IMR-90 (cell line): ENCODE data around the gene LAMA2. TPM values are rescaled to one million over a fixed set of nuclear protein-coding genes. Genes with fewer than 3 reads are reported as not detected.

Source experiments
- ATAC-seq: fragments of 200-7000 bp; cut with Tn5 transposase; 2 replicates; pipeline ENCODE4 v1.9.1; 2020; ENCODE audit warnings: low read depth, mild to moderate bottlenecking, moderate library complexity
- BruUV-seq: library from RNA; stranded (reverse); fragments of 400-500 nt; replicated peaks from 2 replicates; lab custom pipeline; 2021; lab: Mats Ljungman, UMichigan
- CTCF ChIA-PET: fragments of 300-600 bp; formaldehyde crosslinking; extraction: SDS; loops from one replicate; lab custom pipeline; 2021; ENCODE audit warnings: antibody characterized with exemption; lab: Yijun Ruan, JAX
- POLR2A ChIA-PET: fragments of 300-600 bp; sonication (Branson Sonifier 250); formaldehyde crosslinking; loops from one replicate; lab custom pipeline; 2022; ENCODE audit warnings: antibody characterized with exemption; ENCODE audit not compliant: unreplicated experiment; lab: Charles Lee
- DNase-seq: peaks from one replicate; pipeline ENCODE4 v3.0.0; 2013
- H2AFZ ChIP-seq: replicated peaks from 2 replicates; pipeline ENCODE3; 2013; ENCODE audit warnings: low read length, mild to moderate bottlenecking; ENCODE audit not compliant: poor library complexity
- H2AK5ac ChIP-seq: 2 replicates; pipeline ENCODE4 v1.6.1; 2013; ENCODE audit warnings: low read depth, low read length, inconsistent platforms
- H2AK9ac ChIP-seq: replicated peaks from 2 replicates; pipeline ENCODE3; 2013; ENCODE audit warnings: mild to moderate bottlenecking, low read depth, low read length, moderate library complexity; ENCODE audit not compliant: poor library complexity
- H2BK120ac ChIP-seq: 2 replicates; pipeline ENCODE4 v1.6.1; 2013; ENCODE audit warnings: low read depth, low read length, inconsistent platforms
- H2BK15ac ChIP-seq: 3 replicates; pipeline ENCODE4 v1.6.1; 2013; ENCODE audit warnings: low read depth, low read length, inconsistent platforms
- H2BK20ac ChIP-seq: 2 replicates; pipeline ENCODE4 v1.6.1; 2013; ENCODE audit warnings: low read depth, mild to moderate bottlenecking, inconsistent platforms, low read length, moderate library complexity
- H2BK5ac ChIP-seq: 2 replicates; pipeline ENCODE4 v1.6.1; 2013; ENCODE audit warnings: mild to moderate bottlenecking, low read depth, low read length, inconsistent platforms; ENCODE audit not compliant: poor library complexity, severe bottlenecking
- H3K14ac ChIP-seq: replicated peaks from 2 replicates; pipeline ENCODE4 v1.6.1; 2013; ENCODE audit warnings: low read depth, low read length, inconsistent platforms
- H3K18ac ChIP-seq: 2 replicates; pipeline ENCODE4 v1.6.1; 2013; ENCODE audit warnings: low read depth, low read length, control low read depth
- H3K23ac ChIP-seq: 2 replicates; pipeline ENCODE4 v1.6.1; 2013; ENCODE audit warnings: low read depth, low read length, inconsistent platforms
- H3K27ac ChIP-seq: 2 replicates; pipeline ENCODE4 v1.5.1; 2013; ENCODE audit warnings: mild to moderate bottlenecking, control low read depth, low read length; ENCODE audit not compliant: insufficient read depth
- H3K27me3 ChIP-seq: 2 replicates; pipeline ENCODE4 v1.6.1; 2013; ENCODE audit warnings: low read length; ENCODE audit not compliant: control insufficient read depth, insufficient read depth
- H3K36me3 ChIP-seq: 2 replicates; pipeline ENCODE4 v1.6.1; 2013; ENCODE audit warnings: low read length, mixed read lengths; ENCODE audit not compliant: control insufficient read depth, insufficient read depth
- H3K4ac ChIP-seq: 2 replicates; pipeline ENCODE4 v1.6.1; 2013; ENCODE audit warnings: low read depth, low read length, inconsistent platforms
- H3K4me1 ChIP-seq: 2 replicates; pipeline ENCODE4 v1.6.1; 2013; ENCODE audit warnings: low read length, mixed read lengths; ENCODE audit not compliant: control insufficient read depth, insufficient read depth
- H3K4me2 ChIP-seq: 2 replicates; pipeline ENCODE4 v1.6.1; 2013; ENCODE audit warnings: low read depth, mild to moderate bottlenecking, control low read depth, low read length, moderate library complexity
- H3K4me3 ChIP-seq: 2 replicates; pipeline ENCODE4 v1.5.1; 2013; ENCODE audit warnings: low read depth, mild to moderate bottlenecking, control low read depth, low read length, moderate library complexity; ENCODE audit not compliant: insufficient read depth
- H3K56ac ChIP-seq: 2 replicates; pipeline ENCODE4 v1.6.1; 2013; ENCODE audit warnings: low read length, inconsistent platforms; ENCODE audit not compliant: insufficient read depth; ENCODE audit errors: extremely low read depth
- H3K79me1 ChIP-seq, 2 experiments: 2 replicates each; pipeline ENCODE4 v1.6.1; 2013; ENCODE audit warnings: low read length in 2 of 2, inconsistent platforms in 1 of 2, low read depth in 1 of 2
- H3K9ac ChIP-seq: 2 replicates; pipeline ENCODE4 v1.6.1; 2013; ENCODE audit warnings: low read depth, low read length, control low read depth
- H3K9me1 ChIP-seq: 2 replicates; pipeline ENCODE4 v1.6.1; 2013; ENCODE audit warnings: low read length, inconsistent platforms; ENCODE audit not compliant: insufficient read depth
- H3K9me3 ChIP-seq: 2 replicates; pipeline ENCODE4 v1.6.1; 2013; ENCODE audit warnings: low read length; ENCODE audit not compliant: control insufficient read depth, insufficient read depth
- H4K20me1 ChIP-seq: 2 replicates; pipeline ENCODE4 v1.6.1; 2013; ENCODE audit warnings: low read length, inconsistent platforms; ENCODE audit not compliant: insufficient read depth
- H4K5ac ChIP-seq: 2 replicates; pipeline ENCODE4 v1.6.1; 2013; ENCODE audit warnings: mild to moderate bottlenecking, low read depth, low read length, control low read depth
- H4K8ac ChIP-seq, 2 experiments: 2 replicates each; pipeline ENCODE4 v1.6.1; 2013; ENCODE audit warnings: low read depth in 2 of 2, low read length in 2 of 2, control low read depth in 1 of 2, inconsistent platforms in 1 of 2
- H4K91ac ChIP-seq: 2 replicates; pipeline ENCODE4 v1.6.1; 2013; ENCODE audit warnings: low read depth, low read length, inconsistent platforms; ENCODE audit not compliant: insufficient read depth
- BHLHE40 ChIP-seq: fragments of 150-350 bp; IDR thresholded peaks from 2 replicates; pipeline ENCODE4 v1.6.1; 2016; ENCODE audit warnings: mild to moderate bottlenecking, low read depth, low read length
- CEBPB ChIP-seq: IDR thresholded peaks from 2 replicates; pipeline ENCODE4 v1.6.1; 2012; ENCODE audit warnings: low read depth, low read length, improper control_type of control experiment
- CHD1 ChIP-seq: IDR thresholded peaks from 2 replicates; pipeline ENCODE4 v1.6.1; 2012; ENCODE audit warnings: low read depth, low read length, improper control_type of control experiment
- CTCF ChIP-seq: conservative IDR thresholded peaks from 2 replicates; pipeline ENCODE4 v1.5.1; 2012; ENCODE audit warnings: mild to moderate bottlenecking, low read depth, low read length, improper control_type of control experiment
- ELK1 ChIP-seq: fragments of 150-350 bp; IDR thresholded peaks from 2 replicates; pipeline ENCODE4 v1.6.1; 2016; ENCODE audit warnings: low read depth, mild to moderate bottlenecking, low read length, moderate library complexity, borderline replicate concordance
- FOS ChIP-seq: fragments of 150-350 bp; IDR thresholded peaks from 2 replicates; pipeline ENCODE4 v1.6.1; 2016; ENCODE audit warnings: low read depth, low read length
- MAFK ChIP-seq: IDR thresholded peaks from 2 replicates; pipeline ENCODE4 v1.6.1; 2012; ENCODE audit warnings: low read depth, low read length, improper control_type of control experiment
- MAZ ChIP-seq: IDR thresholded peaks from 2 replicates; pipeline ENCODE4 v1.6.1; 2012; ENCODE audit warnings: low read depth, mild to moderate bottlenecking, low read length, improper control_type of control experiment, moderate library complexity, borderline replicate concordance
- MXI1 ChIP-seq: IDR thresholded peaks from 2 replicates; pipeline ENCODE4 v1.6.1; 2012; ENCODE audit warnings: low read depth, mild to moderate bottlenecking, low read length, moderate library complexity, borderline replicate concordance
- NFE2L2 ChIP-seq: fragments of 150-350 bp; IDR thresholded peaks from 2 replicates; pipeline ENCODE4 v1.6.1; 2016; ENCODE audit warnings: low read depth, mild to moderate bottlenecking, low read length
- POLR2A ChIP-seq: IDR thresholded peaks from 2 replicates; pipeline ENCODE4 v1.6.1; 2012; ENCODE audit warnings: mild to moderate bottlenecking, low read depth, low read length
- RAD21 ChIP-seq: IDR thresholded peaks from 2 replicates; pipeline ENCODE4 v1.6.1; 2012; ENCODE audit warnings: low read length, improper control_type of control experiment
- RCOR1 ChIP-seq: IDR thresholded peaks from 2 replicates; pipeline ENCODE4 v1.6.1; 2012; ENCODE audit warnings: mild to moderate bottlenecking, low read length, improper control_type of control experiment; ENCODE audit not compliant: insufficient replicate concordance
- RFX5 ChIP-seq: IDR thresholded peaks from 2 replicates; pipeline ENCODE4 v1.8.0; 2012; ENCODE audit warnings: low read depth, mild to moderate bottlenecking, low read length, moderate library complexity
- SMC3 ChIP-seq: fragments of 150-350 bp; IDR thresholded peaks from 2 replicates; pipeline ENCODE4 v1.6.1; 2016; ENCODE audit warnings: low read depth, mild to moderate bottlenecking, antibody characterized with exemption, low read length, moderate library complexity
- USF2 ChIP-seq: fragments of 150-350 bp; IDR thresholded peaks from 2 replicates; pipeline ENCODE4 v1.6.1; 2017; ENCODE audit warnings: mild to moderate bottlenecking, antibody characterized with exemption, low read length, low read depth
- WGBS, 2 experiments: methylation state at CpG; one replicate each; pipeline versions ENCODE4 v1.1.5 to v1.1.7; 2013; ENCODE audit warnings: missing lambda C conversion rate in 2 of 2; ENCODE audit not compliant: insufficient read length in 1 of 2; ENCODE audit errors: extremely low coverage in 2 of 2; 5-methylcytosine and 5-hydroxymethylcytosine counted together
- dilution Hi-C: fragments of 300-500 bp; cut with HindIII; formaldehyde crosslinking; loops from one replicate; pipeline ENCODE4 v1.14.3; 2018; ENCODE audit warnings: low sequenced_read_pairs; ENCODE audit not compliant: unreplicated experiment
- in situ Hi-C: fragments of 300-500 bp; cut with MboI; formaldehyde crosslinking; loops from 3 replicates; pipeline ENCODE4 v1.14.3; 2019; ENCODE audit warnings: low sequenced_read_pairs, inconsistent platforms, mixed read lengths
- intact Hi-C: fragments of 100-400 bp; cut with micrococcal nuclease; formaldehyde crosslinking; loops from 2 replicates; pipeline ENCODE4 v1.10.0; 2022
- polyA plus RNA-seq, 3 experiments: library from polyadenylated mRNA; depleted of rRNA; stranded (reverse); fragments of >200 nt; gene quantifications; 2 replicates each; pipeline ENCODE4 v1.2.3, GENCODE V29; 2012; ENCODE audit warnings: low replicate concordance in 1 of 3
- total RNA-seq: library from RNA; depleted of rRNA; stranded (reverse); fragments of >200 nt; gene quantifications from 2 replicates; pipeline ENCODE4 v1.2.3, GENCODE V29; 2012

The LAMA2 gene
- total and polyA plus RNA-seq, 2 of the 4 experiments (the other 2 are of a cell fraction) = 9.9 to 13.3 TPM

GRCh38 chr6:129033581-129033980 lies 150.6 kb downstream of the LAMA2 start:
- no peaks in the 10 kb centered on the region for H3K4me1 ChIP-seq
- no peaks in the 10 kb centered on the region for H4K20me1 ChIP-seq
- H3K56ac ChIP-seq = no peak overlapping the region
- no peak overlapping the region for H4K5ac ChIP-seq
- H3K79me1 ChIP-seq = no peaks in the 10 kb centered on the region
- no peaks in the 10 kb centered on the region for H3K9me3 ChIP-seq
- CTCF ChIA-PET = no interaction called here
- ATAC-seq (no peak), DNase-seq (no peak)
- no peaks in the 10 kb centered on the region for H3K27me3 ChIP-seq
- no peaks in the 10 kb centered on the region for H3K9me1 ChIP-seq
- H3K14ac ChIP-seq = no peak overlapping the region
- no peaks in the 10 kb centered on the region for H3K36me3 ChIP-seq
- H3K23ac ChIP-seq = no peak overlapping the region
- no peak overlapping the region for H3K9ac ChIP-seq
- no peak overlapping the region for H4K8ac ChIP-seq
- in situ Hi-C loops (no loop called here), intact Hi-C loops (no loop called here), dilution Hi-C loops (no loop called here)
- H3K18ac ChIP-seq = no peak overlapping the region
- no peak overlapping the region for H2BK20ac ChIP-seq
- H2BK120ac ChIP-seq = no peak overlapping the region
- H3K27ac ChIP-seq = no peak overlapping the region
- POLR2A ChIA-PET = no interaction called here
- no peak overlapping the region for H2AFZ ChIP-seq
- no peak overlapping the region for H2AK5ac ChIP-seq
- H3K4me3 ChIP-seq = no peak overlapping the region
- H3K4me2 ChIP-seq = no peak overlapping the region
- no peak overlapping the region for H2BK5ac ChIP-seq
- H2BK15ac ChIP-seq = no peak overlapping the region
- no peak overlapping the region for H3K4ac ChIP-seq
- no CpG with 5 or more reads among the region's 2 CpGs for WGBS, 2 experiments
- no peak overlapping the region for H4K91ac ChIP-seq
- H2AK9ac ChIP-seq = no peak overlapping the region
- BruUV-seq = no TSS peak
- TF ChIP-seq CEBPB (no peak), CHD1 (no peak), RCOR1 (no peak), RAD21 (no peak), MAZ (no peak), SMC3 (no peak), MXI1 (no peak), NFE2L2 (no peak), BHLHE40 (no peak), MAFK (no peak), USF2 (no peak), POLR2A (no peak), CTCF (no peak), RFX5 (no peak), ELK1 (no peak), FOS (no peak)
